GM21390 (cell line): ENCODE results near the gene HMCES.
A peak's percentile ranks its signal among the peaks of the same experiment; 100 is the strongest.
"Not testable (repeated sequence)": the region's sequence is repeated elsewhere in the genome, so short reads cannot be mapped to it uniquely, and the experiment has no call there.

Experiments used
- ATAC-seq: cut with Tn5 transposase; IDR thresholded peaks from one replicate; pipeline ENCODE4 v1.9.1; 2021; ENCODE audit not compliant: unreplicated experiment

The HMCES gene

DNA sequence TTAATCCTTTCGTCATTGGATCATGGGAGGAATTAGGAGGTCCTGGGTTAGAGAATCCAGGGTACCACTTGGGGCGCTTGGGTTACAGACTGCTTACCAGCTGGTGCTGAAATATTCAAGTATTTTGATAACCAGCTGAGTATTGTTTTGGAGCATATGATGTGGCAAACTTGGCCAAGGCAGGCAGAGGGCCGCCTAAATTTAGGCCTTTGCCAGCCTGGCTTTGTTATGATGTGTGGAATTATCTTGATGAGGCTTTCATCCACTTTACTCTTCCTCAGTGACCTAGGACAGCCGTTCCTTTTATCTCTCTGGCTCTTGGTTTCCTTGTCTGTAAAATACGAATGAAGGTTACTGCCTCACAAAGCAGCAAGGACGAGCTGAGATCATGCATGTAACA lies 22.4 kb upstream of the HMCES start:
- no peak for ATAC-seq

DNA sequence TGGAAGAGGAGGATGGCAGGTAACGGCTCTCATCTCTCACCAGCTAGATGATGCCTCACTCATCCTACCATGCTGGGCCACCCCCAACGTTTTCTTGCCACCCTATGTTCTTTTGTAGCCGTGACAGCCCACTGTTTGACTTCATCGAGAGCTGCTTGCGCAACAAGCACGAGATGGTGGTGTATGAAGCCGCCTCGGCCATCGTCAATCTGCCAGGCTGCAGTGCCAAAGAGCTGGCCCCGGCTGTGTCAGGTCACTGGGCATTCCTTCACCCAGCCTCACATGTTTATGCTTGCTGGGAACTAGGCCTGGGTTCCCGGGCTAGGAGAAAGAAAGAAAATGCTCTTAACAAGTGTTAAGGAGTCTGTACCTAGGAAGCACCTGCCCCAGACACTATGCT lies 21.1 kb upstream of the HMCES start:
- no peak for ATAC-seq

DNA sequence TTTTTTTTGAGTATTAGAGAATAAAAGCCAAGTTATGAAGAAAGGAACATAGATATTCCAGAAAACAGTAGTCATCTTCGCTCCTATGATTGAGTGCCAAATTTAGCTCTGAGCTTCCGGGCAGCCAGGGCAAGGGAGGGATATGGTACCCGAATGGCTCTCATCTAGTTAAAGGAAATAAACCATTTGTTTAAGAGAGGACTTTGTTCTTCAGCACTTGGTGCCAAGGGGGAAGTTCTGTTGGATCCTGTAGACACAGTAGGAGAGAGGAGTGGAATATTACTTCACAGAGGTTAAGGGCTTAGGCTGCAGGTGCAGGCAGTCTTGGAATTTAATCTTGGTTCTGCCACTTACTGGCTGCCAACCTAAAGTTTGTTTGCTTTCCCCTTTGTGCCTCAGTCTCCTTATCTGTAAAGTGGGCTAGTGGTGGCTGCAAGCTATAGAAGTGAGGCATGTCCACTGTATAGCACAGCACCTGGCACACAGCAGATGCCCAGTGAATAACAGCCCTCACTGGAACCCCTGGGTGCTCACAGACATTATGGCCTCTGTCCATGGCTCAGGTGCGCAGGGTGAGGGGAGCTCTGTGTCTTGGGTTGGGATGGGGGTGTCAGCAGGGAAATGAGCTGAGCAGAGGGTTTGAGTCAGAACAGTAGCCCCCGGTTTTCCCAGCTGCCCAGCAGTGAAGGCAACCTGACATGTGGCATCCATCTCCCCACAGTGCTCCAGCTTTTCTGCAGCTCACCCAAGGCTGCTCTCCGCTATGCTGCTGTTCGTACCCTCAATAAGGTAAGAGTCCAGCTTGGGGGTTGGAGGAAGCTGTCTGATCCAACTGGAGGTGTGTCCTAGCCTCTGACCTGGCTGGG lies 18.8 kb upstream of the HMCES start:
- no peak for ATAC-seq

DNA sequence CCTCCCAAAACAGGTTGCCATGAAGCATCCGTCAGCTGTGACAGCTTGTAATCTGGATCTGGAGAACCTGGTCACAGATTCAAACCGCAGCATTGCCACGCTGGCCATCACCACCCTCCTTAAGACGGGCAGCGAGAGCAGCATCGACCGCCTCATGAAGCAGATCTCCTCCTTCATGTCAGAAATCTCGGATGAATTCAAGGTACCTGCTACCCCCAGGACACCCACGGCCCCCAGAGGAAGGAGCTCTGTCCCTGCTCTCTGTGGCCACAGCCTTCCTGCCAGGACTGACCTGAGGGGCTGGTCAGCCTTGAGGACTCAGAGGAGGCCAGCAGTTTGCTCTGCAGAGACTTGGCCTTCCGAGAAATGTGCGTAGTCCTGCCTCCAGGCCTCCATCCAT lies 18.1 kb upstream of the HMCES start:
- no peak for ATAC-seq

DNA sequence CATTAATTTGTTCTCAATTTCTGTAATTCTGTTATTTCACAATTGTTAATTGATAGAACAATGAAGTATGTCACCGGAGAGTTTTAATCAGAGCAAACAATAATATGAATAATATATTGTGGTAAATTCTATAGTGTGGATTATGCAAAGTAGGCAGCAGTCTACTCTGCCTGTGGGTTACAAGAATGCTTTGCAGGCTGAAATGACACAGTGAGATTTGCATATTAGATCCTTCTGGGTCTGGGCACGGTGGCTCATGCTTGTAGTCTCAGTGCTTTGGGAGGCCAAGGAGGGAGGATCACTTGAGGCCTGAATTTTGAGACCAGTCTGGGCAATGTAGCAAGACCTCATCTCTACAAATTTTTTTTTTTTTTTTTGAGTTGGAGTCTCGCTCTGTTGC lies 16.8 kb upstream of the HMCES start:
- no peak for ATAC-seq

DNA sequence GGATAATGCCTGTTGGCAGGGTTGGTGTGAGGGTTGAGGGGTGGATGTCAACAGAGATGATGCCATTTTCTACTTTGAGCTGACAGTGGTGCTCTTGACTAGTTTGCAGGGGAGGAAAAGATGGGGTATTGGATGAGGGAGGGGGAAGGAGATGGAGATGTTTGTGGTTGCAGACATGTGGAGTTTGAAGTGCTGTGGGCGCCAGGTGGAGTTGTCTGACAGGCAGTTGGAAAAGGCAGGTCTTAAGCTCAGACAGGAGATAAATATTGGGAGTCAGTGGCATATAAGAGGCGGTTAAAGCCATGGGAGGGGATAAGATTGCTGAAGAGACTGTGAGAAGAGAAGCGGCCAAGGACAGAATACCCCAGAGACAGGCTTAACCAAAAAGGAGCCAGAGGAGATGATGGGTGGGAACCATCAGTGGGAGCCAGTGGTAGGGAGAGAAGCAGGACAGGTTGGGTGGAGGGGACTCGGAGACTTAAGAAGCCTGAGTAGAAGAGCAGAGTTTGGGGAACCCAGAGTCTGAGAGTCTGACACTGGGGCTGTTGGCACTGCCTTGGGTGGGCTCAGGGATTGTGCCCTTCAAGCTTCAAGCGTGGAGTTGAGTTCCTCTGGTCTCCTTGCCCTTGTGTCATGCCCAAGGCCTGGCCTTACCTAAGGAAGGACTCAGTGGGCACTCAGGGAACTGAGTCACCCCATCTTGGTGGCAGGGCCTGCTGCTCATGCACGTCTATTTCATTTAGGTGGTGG lies 15.3 kb upstream of the HMCES start:
- no peak for ATAC-seq

DNA sequence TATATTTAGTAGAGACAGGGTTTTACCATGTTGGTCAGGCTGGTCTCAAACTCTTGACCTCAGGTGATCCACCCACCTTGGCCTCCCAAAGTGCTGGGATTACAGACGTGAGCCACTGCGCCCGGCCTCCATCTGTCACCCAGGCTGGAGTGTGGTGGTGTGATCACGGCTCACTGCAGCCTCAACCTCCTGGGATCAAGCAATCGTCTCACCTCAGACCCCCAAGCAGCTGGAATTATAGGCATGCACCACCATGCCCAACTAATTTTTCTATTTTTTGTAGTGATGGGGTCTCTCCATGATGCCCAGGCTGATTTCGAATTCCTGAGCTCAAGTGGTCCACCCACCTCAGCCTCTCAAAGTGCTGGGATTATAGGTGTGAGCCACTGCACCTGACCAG lies 13.7 kb upstream of the HMCES start:
- ATAC-seq, result not testable (repeated sequence)

DNA sequence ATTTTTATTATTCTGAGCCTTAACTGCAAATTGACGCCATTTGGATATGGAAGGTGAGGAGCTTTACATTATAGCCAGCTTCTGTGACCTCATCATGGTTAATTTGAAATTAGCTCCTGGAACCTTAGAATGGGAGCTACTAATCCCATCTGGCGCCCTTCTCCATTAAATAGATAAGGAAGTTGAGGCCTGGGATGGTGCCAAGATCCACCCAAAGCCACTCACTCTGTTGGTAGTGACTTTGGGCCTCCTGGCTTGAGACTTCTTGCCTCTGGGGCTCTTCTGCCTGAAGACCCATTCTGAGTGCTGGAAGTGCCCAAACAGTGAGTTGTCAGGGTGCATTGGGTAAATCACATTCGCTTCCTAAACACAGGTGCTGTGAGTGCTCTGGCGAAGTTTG lies 12.0 kb upstream of the HMCES start:
- ATAC-seq, result no peak

DNA sequence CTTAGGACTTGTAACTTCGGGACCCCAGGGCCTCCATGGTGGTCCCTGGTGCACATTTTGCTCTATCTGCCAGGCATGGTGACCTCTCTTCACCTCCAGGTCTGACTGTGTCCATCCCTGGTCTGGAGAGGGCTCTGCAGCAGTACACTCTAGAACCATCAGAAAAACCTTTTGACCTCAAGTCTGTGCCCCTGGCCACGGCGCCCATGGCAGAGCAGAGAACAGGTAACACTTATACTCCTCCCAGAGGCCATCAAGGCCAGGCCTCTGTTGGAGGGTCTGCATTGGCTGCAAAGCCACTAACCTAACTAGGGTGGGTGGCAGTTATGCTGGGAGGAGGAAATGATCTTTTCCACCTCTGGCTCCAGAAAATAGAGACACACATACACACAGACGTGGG lies 10.3 kb upstream of the HMCES start:
- no peak for ATAC-seq

DNA sequence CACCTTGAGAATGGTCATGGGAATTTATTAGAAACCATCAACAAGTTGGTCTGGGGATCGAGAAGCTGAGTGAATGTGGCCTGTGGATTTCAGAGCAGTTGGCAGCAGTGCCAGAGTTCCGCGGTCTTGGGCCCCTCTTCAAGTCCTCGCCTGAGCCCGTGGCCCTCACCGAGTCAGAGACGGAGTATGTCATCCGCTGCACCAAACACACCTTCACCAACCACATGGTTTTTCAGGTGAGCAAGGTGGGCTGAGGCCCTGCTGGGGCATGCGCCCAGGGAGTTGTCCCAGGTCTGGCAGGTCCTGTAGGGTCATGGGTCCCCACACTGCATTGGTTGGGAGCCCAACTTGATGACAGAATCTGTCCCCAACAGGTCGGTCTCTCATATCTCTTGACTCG lies 7.0 kb upstream of the HMCES start:
- ATAC-seq, result no peak

DNA sequence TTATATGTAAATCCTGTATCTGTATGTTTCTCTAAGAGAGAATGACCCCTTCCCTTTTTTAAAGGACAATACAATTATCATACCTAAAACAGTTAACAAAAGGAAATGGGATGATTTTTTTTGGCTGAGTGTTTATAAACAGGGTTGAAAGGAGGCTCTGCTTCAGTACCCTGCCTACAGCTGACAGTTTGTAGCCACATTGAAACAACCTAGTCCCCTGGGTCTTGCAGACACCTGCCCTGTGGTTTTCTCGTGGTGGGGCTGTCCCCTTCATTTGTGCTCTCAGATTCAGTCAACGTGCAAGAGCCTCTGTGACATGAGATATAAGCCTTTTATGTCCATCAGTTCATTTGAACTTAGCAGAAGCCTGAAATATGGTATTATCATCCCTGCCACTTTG lies 2.3 kb upstream of the HMCES start:
- peak; percentile 83 for ATAC-seq

DNA sequence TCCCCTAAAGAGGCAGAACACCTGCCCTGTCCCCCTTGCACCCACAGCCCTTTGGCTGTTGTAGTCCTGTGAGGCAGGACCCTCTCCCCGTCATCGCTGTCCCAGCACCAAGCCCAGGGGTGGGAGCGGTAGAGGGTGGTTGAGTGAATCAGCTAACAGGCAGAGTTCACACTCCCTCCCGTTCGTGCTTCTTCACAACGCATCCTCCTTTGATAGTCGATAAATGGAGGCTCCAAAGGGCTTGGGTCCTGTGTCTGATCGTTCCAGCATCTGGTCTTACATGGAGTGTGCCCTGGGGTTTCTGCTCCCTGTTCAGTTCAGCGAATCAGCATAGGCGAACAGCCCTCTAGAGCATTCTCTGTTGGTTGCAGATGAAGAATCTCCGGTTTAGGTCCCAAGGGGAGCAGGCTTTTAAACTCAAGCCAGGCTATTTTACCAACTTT lies 820 bp upstream of the HMCES start:
- no peak for ATAC-seq

DNA sequence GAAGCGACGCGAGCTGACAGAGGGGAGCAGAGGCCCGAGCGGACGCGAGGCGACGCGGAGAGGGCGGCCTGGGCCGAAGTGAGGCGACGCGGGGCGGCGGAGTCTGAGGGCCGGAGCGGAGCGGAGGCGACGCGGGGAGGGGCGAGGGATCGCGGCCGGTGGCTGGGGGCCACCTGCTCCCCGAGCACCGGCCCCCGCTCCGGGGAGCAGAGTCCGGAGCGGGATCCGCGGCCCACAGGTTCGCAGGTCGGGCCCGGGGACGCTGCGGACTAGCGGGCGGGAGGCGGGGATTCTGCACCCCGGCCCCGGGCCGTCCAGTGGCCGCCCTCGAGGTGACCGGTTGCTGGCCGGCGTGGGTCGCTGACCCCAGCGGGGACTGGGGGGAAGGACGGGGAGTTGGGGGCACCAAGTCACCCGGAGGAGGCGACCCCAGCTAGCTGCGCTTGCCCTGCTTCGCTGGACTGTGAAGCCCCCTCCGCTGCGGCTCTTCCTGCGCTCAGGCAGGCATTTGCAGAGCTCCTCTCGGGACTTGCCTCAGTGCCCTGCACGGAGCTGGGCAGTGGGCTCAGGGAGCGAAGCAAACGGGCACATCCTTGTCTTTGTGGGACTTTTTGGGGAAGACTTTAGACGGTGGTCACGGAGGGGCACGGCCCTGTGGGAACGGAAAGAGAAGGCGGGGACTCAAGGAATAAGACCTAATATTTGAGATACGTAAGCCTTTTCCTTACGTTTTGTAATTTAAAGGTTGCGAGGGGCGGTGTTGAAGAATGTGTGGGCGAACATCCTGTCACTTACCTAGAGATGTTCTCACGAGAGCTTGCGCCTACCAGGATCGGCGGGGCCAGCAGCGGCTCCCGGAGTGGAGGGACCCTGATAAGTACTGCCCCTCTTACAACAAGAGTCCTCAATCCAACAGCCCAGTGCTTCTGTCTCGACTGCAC lies 566 bp downstream of the HMCES start:
- peak; percentile 8 for ATAC-seq

DNA sequence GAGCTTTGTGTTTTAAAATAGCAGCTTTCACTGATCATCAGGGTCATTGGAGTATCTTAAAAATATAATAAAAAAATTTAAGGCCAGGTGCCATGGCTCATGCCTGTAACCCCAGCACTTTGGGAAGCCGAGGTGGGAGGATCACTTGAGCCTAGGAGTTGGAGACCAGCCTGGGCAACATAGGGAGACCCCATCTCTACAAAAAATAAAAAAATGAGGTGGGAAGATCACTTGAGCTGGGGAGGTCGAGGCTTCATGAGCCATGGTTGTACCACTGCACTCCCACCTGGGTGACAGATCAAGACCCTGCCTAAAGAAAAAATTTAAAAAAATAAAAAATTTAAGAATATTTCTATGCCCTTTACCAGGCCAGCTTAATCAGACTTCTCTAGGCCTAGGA lies 1.5 kb downstream of the HMCES start:
- no peak for ATAC-seq

DNA sequence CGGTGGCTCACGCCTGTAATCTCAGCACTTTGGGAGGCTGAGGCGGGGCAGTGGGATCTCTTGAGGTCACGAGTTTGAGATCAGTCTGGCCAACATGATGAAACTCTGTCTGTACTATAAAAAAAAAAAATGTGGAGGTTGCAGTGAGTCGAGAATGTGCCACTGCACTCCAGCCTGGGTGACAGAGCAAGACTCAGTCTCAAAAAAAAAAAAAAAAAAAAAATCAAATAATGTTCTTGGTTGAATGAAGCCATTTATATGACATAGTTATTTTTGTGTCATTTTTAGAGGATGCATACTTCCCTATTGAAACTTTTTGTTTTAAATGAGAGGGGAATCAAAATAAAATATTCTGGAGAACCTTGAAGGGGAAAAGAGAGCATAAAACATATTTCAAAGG lies 3.1 kb downstream of the HMCES start:
- ATAC-seq, result no peak

DNA sequence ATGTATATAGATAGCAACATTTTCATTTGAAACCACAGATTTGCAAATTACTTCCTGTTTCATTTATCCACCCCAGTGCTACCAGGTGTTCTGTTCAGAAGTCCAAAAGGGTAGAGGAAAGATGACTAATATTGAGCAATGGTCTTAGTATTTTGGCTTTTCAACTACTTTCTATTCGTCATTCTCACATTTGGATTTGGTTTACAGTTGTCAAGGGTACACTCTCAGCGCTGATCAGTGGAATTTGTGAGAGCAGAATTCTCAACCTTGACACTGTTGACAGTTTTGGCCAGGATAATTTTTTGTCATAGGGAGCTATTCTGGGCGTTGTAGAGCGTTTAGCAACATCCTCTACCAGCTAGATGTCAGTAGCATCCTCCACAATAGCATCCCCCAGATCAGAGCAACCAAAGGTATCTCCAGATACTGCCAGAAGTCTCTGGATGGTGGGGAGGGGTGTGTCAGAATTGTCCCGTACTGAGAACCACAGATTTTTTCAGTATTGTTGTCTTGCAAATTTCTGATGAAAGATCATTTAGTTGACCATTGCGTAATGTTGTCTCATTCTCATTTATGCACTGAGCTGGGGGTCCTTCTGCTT lies 4.2 kb downstream of the HMCES start:
- peak; percentile 74 for ATAC-seq

DNA sequence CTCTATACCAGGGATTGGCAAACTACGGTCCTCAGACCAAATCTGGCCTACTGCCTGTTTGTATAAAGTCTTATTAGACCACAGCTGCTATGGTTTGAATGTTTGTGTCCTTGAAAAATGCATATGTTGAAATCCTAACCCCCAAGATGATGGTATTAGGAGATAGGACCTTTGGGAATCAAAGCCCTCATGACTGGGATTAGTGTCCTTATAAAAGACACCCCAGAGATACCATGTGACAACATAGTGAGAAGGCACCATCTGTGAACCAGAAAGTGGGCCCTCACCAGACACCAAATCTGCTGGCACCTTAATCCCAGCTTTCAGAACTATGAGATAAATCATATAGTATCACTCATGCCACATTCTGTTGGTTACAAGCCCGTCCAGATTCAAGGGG lies 7.4 kb downstream of the HMCES start:
- ATAC-seq, result no peak

DNA sequence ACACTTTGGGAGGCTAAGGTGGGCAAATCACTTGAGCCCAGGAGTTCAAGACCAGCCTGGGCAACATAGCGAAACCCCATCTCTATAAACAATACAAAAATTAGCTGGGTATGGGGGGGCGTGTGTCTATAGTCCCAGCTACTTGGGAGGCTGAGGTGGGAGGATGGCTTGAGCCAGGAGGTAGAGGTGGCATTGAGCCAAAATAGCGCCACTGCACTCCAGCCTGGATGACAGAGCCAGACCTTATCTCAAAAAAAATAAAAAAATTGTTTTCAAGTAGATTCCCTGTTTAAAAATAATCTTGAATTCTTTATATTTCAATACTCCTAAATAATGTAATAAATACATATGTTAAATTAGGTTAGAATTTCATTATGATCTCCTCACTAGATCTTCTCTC lies 9.8 kb downstream of the HMCES start:
- no peak for ATAC-seq

DNA sequence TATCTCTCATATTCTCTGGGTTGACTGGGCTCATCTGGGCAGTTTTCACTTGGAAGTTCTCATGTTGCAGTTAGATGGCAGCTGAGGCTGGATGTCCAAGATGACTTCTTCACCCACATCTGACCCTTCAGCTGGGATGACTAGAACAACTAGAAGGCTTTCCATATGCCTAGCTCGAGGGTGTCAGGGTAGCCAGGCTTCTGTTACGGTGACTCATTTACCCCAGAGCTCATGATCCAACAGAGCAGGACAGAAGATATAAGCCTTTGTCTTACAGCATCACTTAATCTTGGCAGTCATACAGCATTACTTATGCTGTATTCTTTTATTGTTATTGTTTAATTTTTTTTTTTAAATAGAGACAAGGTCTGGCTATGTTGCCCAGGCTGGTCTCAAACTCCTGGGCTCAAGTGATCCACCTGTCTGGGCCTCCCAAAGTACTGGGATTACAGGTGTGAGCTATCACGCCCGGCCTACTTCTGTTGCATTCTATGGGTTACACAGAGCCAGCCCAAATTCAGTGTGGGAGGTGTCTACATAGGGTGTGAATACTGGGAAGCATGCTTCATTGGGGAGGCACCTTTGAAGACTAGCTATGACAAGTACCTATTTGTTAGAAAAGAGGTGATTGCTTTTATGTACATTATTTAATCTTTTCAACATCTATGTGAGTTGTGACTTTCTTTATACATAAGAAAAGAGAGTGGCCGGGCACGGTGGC lies 10.7 kb downstream of the HMCES start:
- no peak for ATAC-seq

DNA sequence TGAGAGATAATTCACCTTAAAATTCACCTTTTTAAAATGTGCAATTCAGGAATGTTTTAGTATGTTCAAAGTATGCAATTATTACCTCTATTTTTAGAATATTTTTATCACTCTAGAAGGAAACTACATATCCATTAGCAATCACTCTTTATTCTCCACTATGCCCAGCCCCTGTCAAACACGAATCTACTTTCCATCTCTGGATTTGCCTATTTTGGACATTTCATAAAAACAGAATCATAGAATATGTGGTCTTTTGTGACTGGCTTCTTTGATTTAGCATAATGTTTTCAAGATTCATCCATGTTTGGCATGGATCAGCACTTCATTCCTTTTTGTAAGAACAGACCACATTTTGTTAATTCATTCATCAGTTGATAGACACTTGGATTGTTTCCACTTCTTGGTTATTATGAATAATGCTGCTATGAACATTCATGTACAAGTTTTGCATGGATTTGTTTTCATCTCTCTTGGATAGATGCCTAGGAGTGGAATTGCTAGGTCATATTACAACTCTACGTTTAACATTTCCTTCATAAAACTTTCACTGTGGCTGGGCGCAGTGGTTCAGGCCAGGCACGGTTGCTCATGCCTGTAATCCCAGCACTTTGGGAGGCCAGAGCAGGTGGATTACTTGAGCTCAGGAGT lies 12.7 kb downstream of the HMCES start:
- ATAC-seq, result no peak
